Astrocyte (in vitro differentiated cells and primary cell): ENCODE measurements around the gene TFF1.

Source experiments
- EZH2 ChIP-seq: IDR thresholded peaks from 2 replicates; pipeline ENCODE4 v1.6.1; 2012; ENCODE audit warnings: mild to moderate bottlenecking, low read length, inconsistent platforms; ENCODE audit not compliant: insufficient read depth
- TF ChIP-seq, protein P1 (sequence below): IDR thresholded peaks from 2 replicates; pipeline ENCODE4 v1.5.1; 2011; ENCODE audit warnings: low read depth, mild to moderate bottlenecking, inconsistent platforms, low read length, moderate library complexity; ENCODE audit not compliant: insufficient read depth

DNA sequence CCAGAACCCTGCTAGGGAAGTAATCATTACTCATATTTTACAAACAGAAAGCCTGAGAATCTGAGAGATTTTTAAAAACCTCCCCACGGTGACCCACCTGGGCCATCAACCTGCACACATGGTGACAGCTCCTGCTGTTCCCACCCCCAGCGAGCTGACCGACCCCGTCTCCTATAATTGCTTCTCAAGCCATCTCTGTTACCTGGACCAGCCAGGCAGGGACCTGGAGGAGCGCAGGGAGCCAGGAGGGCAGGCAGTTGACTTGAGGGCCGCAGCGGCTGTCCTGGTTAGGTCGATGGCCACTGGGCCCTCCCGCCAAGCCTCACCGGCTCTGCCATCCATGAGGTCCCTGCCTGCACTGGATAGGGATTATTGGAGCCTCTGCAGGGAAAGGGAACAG lies 23.2 kb downstream of the TFF1 start:
- TF ChIP-seq, protein P1, sequence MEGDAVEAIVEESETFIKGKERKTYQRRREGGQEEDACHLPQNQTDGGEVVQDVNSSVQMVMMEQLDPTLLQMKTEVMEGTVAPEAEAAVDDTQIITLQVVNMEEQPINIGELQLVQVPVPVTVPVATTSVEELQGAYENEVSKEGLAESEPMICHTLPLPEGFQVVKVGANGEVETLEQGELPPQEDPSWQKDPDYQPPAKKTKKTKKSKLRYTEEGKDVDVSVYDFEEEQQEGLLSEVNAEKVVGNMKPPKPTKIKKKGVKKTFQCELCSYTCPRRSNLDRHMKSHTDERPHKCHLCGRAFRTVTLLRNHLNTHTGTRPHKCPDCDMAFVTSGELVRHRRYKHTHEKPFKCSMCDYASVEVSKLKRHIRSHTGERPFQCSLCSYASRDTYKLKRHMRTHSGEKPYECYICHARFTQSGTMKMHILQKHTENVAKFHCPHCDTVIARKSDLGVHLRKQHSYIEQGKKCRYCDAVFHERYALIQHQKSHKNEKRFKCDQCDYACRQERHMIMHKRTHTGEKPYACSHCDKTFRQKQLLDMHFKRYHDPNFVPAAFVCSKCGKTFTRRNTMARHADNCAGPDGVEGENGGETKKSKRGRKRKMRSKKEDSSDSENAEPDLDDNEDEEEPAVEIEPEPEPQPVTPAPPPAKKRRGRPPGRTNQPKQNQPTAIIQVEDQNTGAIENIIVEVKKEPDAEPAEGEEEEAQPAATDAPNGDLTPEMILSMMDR: no peak
- TF ChIP-seq EZH2: no peak
